Neural progenitor cell (in vitro differentiated cells): Measurements from ENCODE around the gene SLC7A10. TPM values are rescaled to one million over a fixed set of nuclear protein-coding genes. Genes with fewer than 3 reads are reported as not detected.

Source experiments
- DNase-seq: peaks from one replicate; pipeline ENCODE4 v3.0.0-alpha.2; 2016; ENCODE audit warnings: low spot score
- H2AFZ ChIP-seq: fragments of 200-600 bp; sonication (generic); replicated peaks from 2 replicates; pipeline ENCODE4 v1.6.1; 2016; ENCODE audit warnings: antibody characterized with exemption
- H3F3A ChIP-seq: fragments of 200-600 bp; sonication (generic); 2 replicates; pipeline ENCODE4 v1.6.1; 2016; ENCODE audit warnings: antibody characterized with exemption, low read depth
- H3K27ac ChIP-seq: fragments of 200-600 bp; sonication (generic); 2 replicates; pipeline ENCODE4 v1.5.1; 2016; ENCODE audit warnings: mild to moderate bottlenecking
- H3K27me3 ChIP-seq: fragments of 200-600 bp; sonication (generic); 2 replicates; pipeline ENCODE4 v1.6.1; 2016; ENCODE audit warnings: mild to moderate bottlenecking, moderate library complexity
- H3K36me3 ChIP-seq: fragments of 200-600 bp; sonication (generic); 2 replicates; pipeline ENCODE4 v1.5.1; 2016
- H3K4me1 ChIP-seq: fragments of 200-600 bp; sonication (generic); 2 replicates; pipeline ENCODE4 v1.6.1; 2016; ENCODE audit warnings: mixed run types
- H3K4me2 ChIP-seq: fragments of 200-600 bp; sonication (generic); 2 replicates; pipeline ENCODE4 v1.6.1; 2016
- H3K4me3 ChIP-seq: fragments of 200-600 bp; sonication (generic); 2 replicates; pipeline ENCODE4 v1.5.1; 2016
- H3K79me2 ChIP-seq: fragments of 200-600 bp; sonication (generic); 2 replicates; pipeline ENCODE4 v1.6.1; 2016; ENCODE audit warnings: low read depth
- H3K9ac ChIP-seq: fragments of 200-600 bp; sonication (generic); 2 replicates; pipeline ENCODE4 v1.6.1; 2016
- H3K9me3 ChIP-seq: fragments of 200-600 bp; sonication (generic); 2 replicates; pipeline ENCODE4 v1.5.1; 2016; ENCODE audit warnings: low read depth
- H4K20me1 ChIP-seq: fragments of 200-600 bp; sonication (generic); 2 replicates; pipeline ENCODE4 v1.6.1; 2016; ENCODE audit warnings: low read depth
- H3K27ac Mint-ChIP-seq: 3 replicates; pipeline ENCODE4 v1.8.0; 2021; ENCODE audit warnings: mixed read lengths
- H3K27me3 Mint-ChIP-seq: 2 replicates; pipeline ENCODE4 v1.8.0; 2022; ENCODE audit warnings: low read depth, mild to moderate bottlenecking, inconsistent platforms, moderate library complexity, mixed read lengths; ENCODE audit not compliant: insufficient read depth
- H3K36me3 Mint-ChIP-seq: 3 replicates; pipeline ENCODE4 v1.8.0; 2021; ENCODE audit warnings: mixed read lengths
- H3K4me1 Mint-ChIP-seq: 3 replicates; pipeline ENCODE4 v1.8.0; 2021; ENCODE audit warnings: mixed read lengths
- H3K4me3 Mint-ChIP-seq: 3 replicates; pipeline ENCODE4 v1.8.0; 2021; ENCODE audit warnings: mild to moderate bottlenecking, moderate library complexity, mixed read lengths
- H3K9me3 Mint-ChIP-seq: 3 replicates; pipeline ENCODE4 v1.8.0; 2020; ENCODE audit warnings: mixed read lengths
- EZH2 ChIP-seq: fragments of 200-600 bp; sonication (generic); IDR thresholded peaks from 2 replicates; pipeline ENCODE4 v1.6.1; 2017; ENCODE audit warnings: antibody characterized with exemption, mild to moderate bottlenecking, moderate library complexity
- EZH2phosphoT487 ChIP-seq: fragments of 200-600 bp; sonication (generic); IDR thresholded peaks from 2 replicates; pipeline ENCODE4 v1.6.1; 2017; ENCODE audit warnings: antibody characterized with exemption
- total RNA-seq: library from RNA; depleted of rRNA; stranded (reverse); fragments of >200 nt; gene quantifications from 2 replicates; pipeline ENCODE4 v1.2.3, GENCODE V29; 2015; ENCODE audit warnings: low replicate concordance
- TF ChIP-seq, protein P1 (sequence below): fragments of 200-600 bp; sonication (generic); IDR thresholded peaks from 2 replicates; pipeline ENCODE4 v1.5.1; 2017; ENCODE audit warnings: antibody characterized with exemption, mild to moderate bottlenecking

SLC7A10 gene
- total RNA-seq, 1 donor from 2014 or later: 0.79 TPM

GRCh38 chr19:33216198-33216830, 9.3 kb downstream of the SLC7A10 start:
- Histone ChIP-seq H3K27me3 (no peaks in the 10 kb centered on the region), H3K9me3 (no peaks in the 10 kb centered on the region), H3K4me3 (no peak overlapping the region), H3K36me3 (no peaks in the 10 kb centered on the region), H3K79me2 (no peaks in the 10 kb centered on the region), H4K20me1 (no peaks in the 10 kb centered on the region), H3K4me1 (peaks cover 11% of the 10 kb centered on the region), H3K4me2 (no peak overlapping the region), H2AFZ (no peak overlapping the region), H3F3A (peaks cover 9% of the 10 kb centered on the region), H3K9ac (no peak overlapping the region), H3K27ac (no peak overlapping the region)
- Mint-ChIP-seq H3K27me3 (peaks cover 11% of the 10 kb centered on the region), H3K4me3 (peak overlapping the region; percentile 43), H3K4me1 (peaks cover 14% of the 10 kb centered on the region), H3K36me3 (no peaks in the 10 kb centered on the region), H3K9me3 (no peaks in the 10 kb centered on the region), H3K27ac (peak overlapping the region; percentile 72)
- TF ChIP-seq, protein P1, sequence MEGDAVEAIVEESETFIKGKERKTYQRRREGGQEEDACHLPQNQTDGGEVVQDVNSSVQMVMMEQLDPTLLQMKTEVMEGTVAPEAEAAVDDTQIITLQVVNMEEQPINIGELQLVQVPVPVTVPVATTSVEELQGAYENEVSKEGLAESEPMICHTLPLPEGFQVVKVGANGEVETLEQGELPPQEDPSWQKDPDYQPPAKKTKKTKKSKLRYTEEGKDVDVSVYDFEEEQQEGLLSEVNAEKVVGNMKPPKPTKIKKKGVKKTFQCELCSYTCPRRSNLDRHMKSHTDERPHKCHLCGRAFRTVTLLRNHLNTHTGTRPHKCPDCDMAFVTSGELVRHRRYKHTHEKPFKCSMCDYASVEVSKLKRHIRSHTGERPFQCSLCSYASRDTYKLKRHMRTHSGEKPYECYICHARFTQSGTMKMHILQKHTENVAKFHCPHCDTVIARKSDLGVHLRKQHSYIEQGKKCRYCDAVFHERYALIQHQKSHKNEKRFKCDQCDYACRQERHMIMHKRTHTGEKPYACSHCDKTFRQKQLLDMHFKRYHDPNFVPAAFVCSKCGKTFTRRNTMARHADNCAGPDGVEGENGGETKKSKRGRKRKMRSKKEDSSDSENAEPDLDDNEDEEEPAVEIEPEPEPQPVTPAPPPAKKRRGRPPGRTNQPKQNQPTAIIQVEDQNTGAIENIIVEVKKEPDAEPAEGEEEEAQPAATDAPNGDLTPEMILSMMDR: no peak
- TF ChIP-seq EZH2phosphoT487: no peak
- TF ChIP-seq EZH2: no peak
- DNase-seq: no peak

GRCh38 chr19:33215438-33216197, 10.0 kb downstream of the SLC7A10 start:
- no peak for DNase-seq
- H3K9me3 Mint-ChIP-seq: no peaks in the 10 kb centered on the region
- H3K4me3 ChIP-seq: no peak overlapping the region
- no peaks in the 10 kb centered on the region for H4K20me1 ChIP-seq
- H3K9me3 ChIP-seq: no peaks in the 10 kb centered on the region
- H3K27me3 ChIP-seq: no peaks in the 10 kb centered on the region
- peaks cover 11% of the 10 kb centered on the region for H3K4me1 ChIP-seq
- peaks cover 11% of the 10 kb centered on the region for H3K4me1 Mint-ChIP-seq
- no peaks in the 10 kb centered on the region for H3K79me2 ChIP-seq
- no peaks in the 10 kb centered on the region for H3K36me3 ChIP-seq
- no peak overlapping the region for H3K4me2 ChIP-seq
- TF ChIP-seq EZH2phosphoT487: no peak
- TF ChIP-seq EZH2: no peak
- TF ChIP-seq, protein P1: no peak
- no peak overlapping the region for H3K4me3 Mint-ChIP-seq
- H2AFZ ChIP-seq: no peak overlapping the region
- peaks cover 11% of the 10 kb centered on the region for H3K27me3 Mint-ChIP-seq
- H3K27ac Mint-ChIP-seq: no peak overlapping the region
- H3F3A ChIP-seq: peaks cover 9% of the 10 kb centered on the region
- no peaks in the 10 kb centered on the region for H3K36me3 Mint-ChIP-seq
- H3K27ac ChIP-seq: no peak overlapping the region
- no peak overlapping the region for H3K9ac ChIP-seq

- peaks cover 11% of the 10 kb centered on the region for H3K27me3 Mint-ChIP-seq
- Histone ChIP-seq H3K9me3 (no peaks in the 10 kb centered on the region), H2AFZ (peak overlapping the region; percentile 68), H3K27ac (no peak overlapping the region), H3K27me3 (no peaks in the 10 kb centered on the region), H4K20me1 (no peaks in the 10 kb centered on the region), H3K79me2 (no peaks in the 10 kb centered on the region), H3K4me3 (no peak overlapping the region), H3K4me1 (peaks cover 11% of the 10 kb centered on the region), H3F3A (peaks cover 9% of the 10 kb centered on the region), H3K9ac (no peak overlapping the region), H3K4me2 (no peak overlapping the region), H3K36me3 (no peaks in the 10 kb centered on the region)
- H3K9me3 Mint-ChIP-seq: no peaks in the 10 kb centered on the region
- TF ChIP-seq, protein P1: peak; percentile 64
- TF ChIP-seq EZH2phosphoT487: no peak
- no peak for TF ChIP-seq EZH2
- H3K27ac Mint-ChIP-seq: peak overlapping the region; percentile 96
- H3K4me1 Mint-ChIP-seq: peaks cover 11% of the 10 kb centered on the region
- H3K36me3 Mint-ChIP-seq: no peaks in the 10 kb centered on the region
- peak; percentile 81 for DNase-seq
- H3K4me3 Mint-ChIP-seq: no peak overlapping the region
Measured at GRCh38 chr19:33214596-33214995, 11.1 kb downstream of the SLC7A10 start.
